ENCODE measurements around the gene KRT82.

Gene KRT82

GRCh38 chr12:52439420-52439819 lies 33.3 kb upstream of the KRT82 start:
- H3K4me1 Mint-ChIP-seq (ENCODE audit: low read depth) = no peaks in the 10 kb centered on the region
- H3K36me3 Mint-ChIP-seq = no peaks in the 10 kb centered on the region
- H3K4me3 Mint-ChIP-seq = no peak overlapping the region
- no peak overlapping the region for H3K27ac Mint-ChIP-seq
- H3K27me3 Mint-ChIP-seq = peaks cover 14% of the 10 kb centered on the region
- H3K9me3 Mint-ChIP-seq (ENCODE audit: low read depth) = no peaks in the 10 kb centered on the region

GRCh38 chr12:52438305-52439301 lies 32.5 kb upstream of the KRT82 start:
- H3K9me3 Mint-ChIP-seq (ENCODE audit: low read depth) = no peaks in the 10 kb centered on the region
- H3K4me3 Mint-ChIP-seq = no peak overlapping the region
- no peaks in the 10 kb centered on the region for H3K4me1 Mint-ChIP-seq (ENCODE audit: low read depth)
- H3K27me3 Mint-ChIP-seq = peaks cover 14% of the 10 kb centered on the region
- H3K27ac Mint-ChIP-seq = no peak overlapping the region
- H3K36me3 Mint-ChIP-seq = no peaks in the 10 kb centered on the region

GRCh38 chr12:52437508-52437907 lies 31.4 kb upstream of the KRT82 start:
- H3K4me3 Mint-ChIP-seq = no peak overlapping the region
- no peaks in the 10 kb centered on the region for H3K4me1 Mint-ChIP-seq (ENCODE audit: low read depth)
- H3K27me3 Mint-ChIP-seq = peaks cover 14% of the 10 kb centered on the region
- H3K27ac Mint-ChIP-seq = no peak overlapping the region
- H3K9me3 Mint-ChIP-seq (ENCODE audit: low read depth) = no peaks in the 10 kb centered on the region
- H3K36me3 Mint-ChIP-seq = no peaks in the 10 kb centered on the region

GRCh38 chr12:52436828-52437474 lies 30.8 kb upstream of the KRT82 start:
- peaks cover 12% of the 10 kb centered on the region for H3K27me3 Mint-ChIP-seq
- no peaks in the 10 kb centered on the region for H3K9me3 Mint-ChIP-seq (ENCODE audit: low read depth)
- H3K4me3 Mint-ChIP-seq = no peak overlapping the region
- H3K27ac Mint-ChIP-seq = no peak overlapping the region
- H3K36me3 Mint-ChIP-seq = no peaks in the 10 kb centered on the region
- no peaks in the 10 kb centered on the region for H3K4me1 Mint-ChIP-seq (ENCODE audit: low read depth)

GRCh38 chr12:52436000-52436827 lies 30.1 kb upstream of the KRT82 start:
- no peaks in the 10 kb centered on the region for H3K4me1 Mint-ChIP-seq (ENCODE audit: low read depth)
- no peaks in the 10 kb centered on the region for H3K9me3 Mint-ChIP-seq (ENCODE audit: low read depth)
- no peaks in the 10 kb centered on the region for H3K36me3 Mint-ChIP-seq
- H3K27me3 Mint-ChIP-seq = peaks cover 14% of the 10 kb centered on the region
- H3K27ac Mint-ChIP-seq = no peak overlapping the region
- H3K4me3 Mint-ChIP-seq = no peak overlapping the region

- H3K27me3 Mint-ChIP-seq = peaks cover 12% of the 10 kb centered on the region
- H3K9me3 Mint-ChIP-seq (ENCODE audit: low read depth) = no peaks in the 10 kb centered on the region
- H3K36me3 Mint-ChIP-seq = no peaks in the 10 kb centered on the region
- no peaks in the 10 kb centered on the region for H3K4me1 Mint-ChIP-seq (ENCODE audit: low read depth)
- H3K27ac Mint-ChIP-seq = no peak overlapping the region
- no peak overlapping the region for H3K4me3 Mint-ChIP-seq
Observed at GRCh38 chr12:52435659-52435999, 29.5 kb upstream of the KRT82 start.

- Mint-ChIP-seq H3K4me1 (ENCODE audit: low read depth) (no peaks in the 10 kb centered on the region), H3K36me3 (no peaks in the 10 kb centered on the region), H3K27ac (no peak overlapping the region), H3K27me3 (peaks cover 12% of the 10 kb centered on the region), H3K9me3 (ENCODE audit: low read depth) (no peaks in the 10 kb centered on the region), H3K4me3 (no peak overlapping the region)
Observed at GRCh38 chr12:52434760-52435530, 28.8 kb upstream of the KRT82 start.

- Mint-ChIP-seq H3K9me3 (ENCODE audit: low read depth) (no peaks in the 10 kb centered on the region), H3K27me3 (peaks cover 12% of the 10 kb centered on the region), H3K27ac (no peak within 1 kb of the TSS), H3K36me3 (no peaks in the 10 kb centered on the region), H3K4me1 (ENCODE audit: low read depth) (no peaks in the 10 kb centered on the region), H3K4me3 (no peak within 1 kb of the TSS)
Observed at GRCh38 chr12:52434081-52434733, 28.1 kb upstream of the KRT82 start, which contains the start of gene KRT75. KRT75 (minus strand) TSS chr12:52434371; CDS start chr12:52434304, 67 bp downstream.

- Mint-ChIP-seq H3K4me3 (no peak overlapping the region), H3K27me3 (peaks cover 16% of the 10 kb centered on the region), H3K9me3 (ENCODE audit: low read depth) (no peaks in the 10 kb centered on the region), H3K36me3 (no peaks in the 10 kb centered on the region), H3K4me1 (ENCODE audit: low read depth) (no peaks in the 10 kb centered on the region), H3K27ac (no peak overlapping the region)
Observed at GRCh38 chr12:52433501-52434080, 27.5 kb upstream of the KRT82 start.

- no peak overlapping the region for H3K27ac Mint-ChIP-seq
- H3K9me3 Mint-ChIP-seq (ENCODE audit: low read depth) = no peaks in the 10 kb centered on the region
- H3K4me3 Mint-ChIP-seq = no peak overlapping the region
- H3K27me3 Mint-ChIP-seq = peaks cover 16% of the 10 kb centered on the region
- no peaks in the 10 kb centered on the region for H3K4me1 Mint-ChIP-seq (ENCODE audit: low read depth)
- no peaks in the 10 kb centered on the region for H3K36me3 Mint-ChIP-seq
Observed at GRCh38 chr12:52432559-52433207, 26.5 kb upstream of the KRT82 start.

- no peaks in the 10 kb centered on the region for H3K4me1 Mint-ChIP-seq (ENCODE audit: low read depth)
- H3K27ac Mint-ChIP-seq = no peak overlapping the region
- H3K4me3 Mint-ChIP-seq = no peak overlapping the region
- H3K9me3 Mint-ChIP-seq (ENCODE audit: low read depth) = no peaks in the 10 kb centered on the region
- no peaks in the 10 kb centered on the region for H3K36me3 Mint-ChIP-seq
- peaks cover 14% of the 10 kb centered on the region for H3K27me3 Mint-ChIP-seq
Observed at GRCh38 chr12:52428121-52428520, 22.0 kb upstream of the KRT82 start.

- Mint-ChIP-seq H3K36me3 (no peaks in the 10 kb centered on the region), H3K27me3 (peaks cover 12% of the 10 kb centered on the region), H3K4me3 (no peak overlapping the region), H3K27ac (no peak overlapping the region), H3K9me3 (ENCODE audit: low read depth) (no peaks in the 10 kb centered on the region), H3K4me1 (ENCODE audit: low read depth) (no peaks in the 10 kb centered on the region)
Observed at GRCh38 chr12:52427083-52427482, 20.9 kb upstream of the KRT82 start.

- Mint-ChIP-seq H3K27ac (no peak overlapping the region), H3K36me3 (no peaks in the 10 kb centered on the region), H3K27me3 (peaks cover 9% of the 10 kb centered on the region), H3K9me3 (ENCODE audit: low read depth) (no peaks in the 10 kb centered on the region), H3K4me3 (no peak overlapping the region), H3K4me1 (ENCODE audit: low read depth) (no peaks in the 10 kb centered on the region)
Observed at GRCh38 chr12:52426034-52426433, 19.9 kb upstream of the KRT82 start.
